Ascending aorta (tissue), 2 donors: Measurements from ENCODE around the gene KANSL1. TPM values are rescaled to one million over a fixed set of nuclear protein-coding genes. Genes with fewer than 3 reads are reported as not detected.

Experiments
- DNase-seq, 2 donors: peaks; one replicate each; pipeline ENCODE4 v3.0.0-alpha.2; 2019; ENCODE audit warnings: low spot score in 2 of 2
- H3K27ac ChIP-seq, 2 donors: fragments of 200-600 bp; sonication (generic); one replicate each; pipeline ENCODE4 v1.5.1; 2016 to 2017; ENCODE audit warnings: mild to moderate bottlenecking in 1 of 2
- H3K27me3 ChIP-seq: fragments of 200-600 bp; sonication (generic); one replicate; pipeline ENCODE4 v1.5.1; 2017
- H3K36me3 ChIP-seq, 2 donors: fragments of 200-600 bp; sonication (generic); one replicate each; pipeline ENCODE4 v1.5.1; 2016
- H3K4me1 ChIP-seq, 2 donors: fragments of 200-600 bp; sonication (generic); one replicate each; pipeline ENCODE4 v1.5.1; 2016 to 2017; ENCODE audit warnings: mild to moderate bottlenecking in 1 of 2
- H3K4me3 ChIP-seq, 2 donors: fragments of 200-600 bp; sonication (generic); one replicate each; pipeline ENCODE4 v1.5.1; 2016 to 2017; ENCODE audit warnings: mild to moderate bottlenecking in 1 of 2
- H3K9me3 ChIP-seq, 2 donors: fragments of 200-600 bp; sonication (generic); one replicate each; pipeline ENCODE4 v1.5.1; 2016
- intact Hi-C: fragments of 100-400 bp; cut with DNase I; formaldehyde crosslinking; loops from one replicate; pipeline ENCODE4 v1.15.1; 2023
- total RNA-seq: library from RNA; depleted of rRNA; stranded (reverse); fragments of >200 nt; gene quantifications from one replicate; pipeline ENCODE4 v1.1.0, GENCODE V29; 2016
- TF ChIP-seq, protein P1 (sequence below), 3 experiments: fragments of 200-600 bp in 2 of 3; fragments of 450-650 bp in 1 of 3; sonication (generic) in 2 of 3; IDR thresholded peaks; one replicate each; pipeline ENCODE4 v1.5.1; 2016 to 2019; ENCODE audit warnings: antibody characterized with exemption in 3 of 3, mild to moderate bottlenecking in 1 of 3, moderate library complexity in 1 of 3

The KANSL1 gene
- total RNA-seq, 1 donor from 2014 or later, result 53.5 TPM

- Histone ChIP-seq H3K27ac (no peak overlapping the region), H3K4me3 (no peak overlapping the region), H3K9me3 (no peaks in the 10 kb centered on the region), H3K27me3 (no peaks in the 10 kb centered on the region), H3K36me3 (no peaks in the 10 kb centered on the region), H3K4me1 (peaks cover 0 to 5% of the 10 kb centered on the region in 2 donors)
- no peak for DNase-seq
- intact Hi-C loops, result no loop called here
- TF ChIP-seq, protein P1, sequence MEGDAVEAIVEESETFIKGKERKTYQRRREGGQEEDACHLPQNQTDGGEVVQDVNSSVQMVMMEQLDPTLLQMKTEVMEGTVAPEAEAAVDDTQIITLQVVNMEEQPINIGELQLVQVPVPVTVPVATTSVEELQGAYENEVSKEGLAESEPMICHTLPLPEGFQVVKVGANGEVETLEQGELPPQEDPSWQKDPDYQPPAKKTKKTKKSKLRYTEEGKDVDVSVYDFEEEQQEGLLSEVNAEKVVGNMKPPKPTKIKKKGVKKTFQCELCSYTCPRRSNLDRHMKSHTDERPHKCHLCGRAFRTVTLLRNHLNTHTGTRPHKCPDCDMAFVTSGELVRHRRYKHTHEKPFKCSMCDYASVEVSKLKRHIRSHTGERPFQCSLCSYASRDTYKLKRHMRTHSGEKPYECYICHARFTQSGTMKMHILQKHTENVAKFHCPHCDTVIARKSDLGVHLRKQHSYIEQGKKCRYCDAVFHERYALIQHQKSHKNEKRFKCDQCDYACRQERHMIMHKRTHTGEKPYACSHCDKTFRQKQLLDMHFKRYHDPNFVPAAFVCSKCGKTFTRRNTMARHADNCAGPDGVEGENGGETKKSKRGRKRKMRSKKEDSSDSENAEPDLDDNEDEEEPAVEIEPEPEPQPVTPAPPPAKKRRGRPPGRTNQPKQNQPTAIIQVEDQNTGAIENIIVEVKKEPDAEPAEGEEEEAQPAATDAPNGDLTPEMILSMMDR (IDR thresholded peaks at IDR 0.05), result no peak
These were observed 118.7 kb downstream of the KANSL1 start for GRCh38 chr17:46074540-46074939.

DNA sequence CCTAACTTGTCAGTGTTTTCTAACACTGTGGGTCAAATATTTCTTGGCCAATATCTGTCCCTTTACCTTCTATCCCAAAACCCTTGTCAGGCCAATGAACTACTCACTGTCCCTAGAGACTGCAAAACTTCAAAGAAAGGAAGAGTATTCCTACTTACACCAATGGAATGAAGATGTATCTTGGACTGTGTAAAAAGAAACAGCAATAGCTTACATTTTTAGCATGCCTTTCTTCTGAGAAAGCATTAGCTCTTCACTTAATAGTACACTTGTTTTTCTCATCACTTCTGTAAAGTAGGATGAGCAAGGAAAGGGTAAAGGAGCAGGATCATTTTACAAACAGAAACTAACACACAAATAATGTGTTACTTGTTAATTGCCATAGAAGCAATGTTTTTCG lies 120.2 kb downstream of the KANSL1 start:
- Histone ChIP-seq H3K27ac (no peak overlapping the region), H3K27me3 (no peaks in the 10 kb centered on the region), H3K4me3 (no peak overlapping the region), H3K36me3 (peaks cover 0 to 3% of the 10 kb centered on the region in 2 donors), H3K4me1 (peaks cover 0 to 5% of the 10 kb centered on the region in 2 donors), H3K9me3 (no peaks in the 10 kb centered on the region)
- TF ChIP-seq, protein P1 (IDR thresholded peaks at IDR 0.05), result no peak
- intact Hi-C loops, result no loop called here
- no peak for DNase-seq

GRCh38 chr17:46071796-46072195 lies 121.4 kb downstream of the KANSL1 start:
- intact Hi-C loops, result no loop called here
- no peak overlapping the region for H3K27ac ChIP-seq

GRCh38 chr17:46064460-46064859 lies 128.8 kb downstream of the KANSL1 start:
- TF ChIP-seq, protein P1 (IDR thresholded peaks at IDR 0.05), result no peak
- Histone ChIP-seq H3K36me3 (peaks cover 29 to 36% of the 10 kb centered on the region in 2 donors), H3K27me3 (no peaks in the 10 kb centered on the region), H3K27ac (no peak overlapping the region), H3K4me3 (no peak overlapping the region), H3K4me1 (no peaks in the 10 kb centered on the region), H3K9me3 (no peaks in the 10 kb centered on the region)
- intact Hi-C loops, result no loop called here
- no peak for DNase-seq

More at GRCh38 chr17:46071796-46072195, 121.4 kb downstream of the KANSL1 start:
- Histone ChIP-seq H3K36me3 (peaks cover 4 to 9% of the 10 kb centered on the region in 2 donors), H3K4me1 (peaks cover 0 to 5% of the 10 kb centered on the region in 2 donors), H3K4me3 (no peak overlapping the region), H3K27me3 (no peaks in the 10 kb centered on the region), H3K9me3 (no peaks in the 10 kb centered on the region)
- TF ChIP-seq, protein P1 (IDR thresholded peaks at IDR 0.05), result no peak
- DNase-seq, result no peak

DNA sequence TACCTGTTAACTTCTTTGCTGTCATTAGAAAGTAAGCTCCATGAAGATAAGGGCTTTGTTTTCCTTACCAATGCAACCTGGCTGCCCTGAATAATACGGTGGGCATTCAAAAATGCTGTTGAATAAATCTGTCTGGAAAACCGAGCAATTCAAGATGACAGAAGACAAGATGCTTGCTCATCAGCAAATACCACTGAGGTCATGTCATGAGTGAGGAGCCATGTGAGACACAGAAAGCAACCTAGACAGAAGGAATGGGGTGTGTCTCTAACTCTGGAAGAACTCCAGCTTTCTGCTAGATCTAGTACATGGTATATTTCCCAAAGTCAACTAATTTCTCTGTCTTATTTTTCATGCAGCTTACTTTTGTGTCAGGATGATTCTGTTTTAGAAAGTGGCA lies 130.0 kb downstream of the KANSL1 start:
- DNase-seq, result no peak
- H3K4me1 ChIP-seq, result no peaks in the 10 kb centered on the region
- TF ChIP-seq, protein P1 (IDR thresholded peaks at IDR 0.05), result no peak
- peaks cover 29 to 38% of the 10 kb centered on the region in 2 donors for H3K36me3 ChIP-seq
- intact Hi-C loops, result no loop called here
- H3K9me3 ChIP-seq, result no peaks in the 10 kb centered on the region
- H3K27me3 ChIP-seq, result no peaks in the 10 kb centered on the region
- H3K4me3 ChIP-seq, result no peak overlapping the region
- no peak overlapping the region for H3K27ac ChIP-seq

DNA sequence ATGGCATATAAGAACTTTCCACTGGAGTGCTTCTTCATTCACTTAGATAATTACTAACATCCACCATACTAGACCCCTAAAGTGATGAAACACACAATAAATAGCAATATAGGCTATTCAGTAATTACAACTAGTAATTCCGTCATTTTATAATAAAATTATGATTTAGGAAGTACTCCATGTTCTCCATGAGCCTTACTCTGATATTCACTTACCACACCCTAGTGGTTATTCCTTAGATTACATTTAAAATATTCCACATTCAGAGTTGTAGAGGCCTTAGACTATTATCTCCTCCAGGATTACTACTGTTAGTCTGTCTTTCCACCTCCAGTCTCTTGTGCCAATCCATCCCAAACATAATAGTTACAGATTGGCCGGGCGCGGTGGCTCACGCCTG lies 131.8 kb downstream of the KANSL1 start:
- Histone ChIP-seq H3K9me3 (no peaks in the 10 kb centered on the region), H3K4me1 (no peaks in the 10 kb centered on the region), H3K27me3 (no peaks in the 10 kb centered on the region), H3K4me3 (no peak overlapping the region), H3K27ac (no peak overlapping the region), H3K36me3 (peaks cover 21 to 32% of the 10 kb centered on the region in 2 donors)
- intact Hi-C loops, result no loop called here
- DNase-seq, result no peak
- TF ChIP-seq, protein P1 (IDR thresholded peaks at IDR 0.05), result peak in 2 of 3 experiments; percentile 24 to 27
